GM12875 (cell line): Measurements from ENCODE around the gene PALM.
"Not testable (repeated sequence)": the region's sequence is repeated elsewhere in the genome, so short reads cannot be mapped to it uniquely, and the experiment has no call there.

Experiments
- H3K4me3 ChIP-seq: one replicate; pipeline ENCODE4 v1.5.1; 2011; ENCODE audit warnings: low read depth, low read length, control low read depth
- CTCF ChIP-seq: IDR thresholded peaks from 2 replicates; pipeline ENCODE4 v1.5.1; 2011; ENCODE audit warnings: low read depth, mild to moderate bottlenecking, control low read depth, inconsistent platforms, low read length, moderate library complexity, borderline replicate concordance; ENCODE audit not compliant: insufficient read depth

The PALM gene

GRCh38 chr19:664913-665443 lies 43.8 kb upstream of the PALM start:
- peak; percentile 92 for TF ChIP-seq CTCF
- no peak overlapping the region for H3K4me3 ChIP-seq

GRCh38 chr19:666985-667573 lies 41.7 kb upstream of the PALM start:
- not testable (repeated sequence) for H3K4me3 ChIP-seq

GRCh38 chr19:668675-669434 lies 39.9 kb upstream of the PALM start:
- not testable (repeated sequence) for H3K4me3 ChIP-seq

GRCh38 chr19:670609-671075 lies 38.1 kb upstream of the PALM start:
- H3K4me3 ChIP-seq: no peak overlapping the region

GRCh38 chr19:674282-675151 lies 34.2 kb upstream of the PALM start:
- no peak overlapping the region for H3K4me3 ChIP-seq
- TF ChIP-seq CTCF: no peak

More at GRCh38 chr19:670609-671075, 38.1 kb upstream of the PALM start:
- peak; percentile 35; the same call in 1 of the 2 replicates for TF ChIP-seq CTCF

- no peak for TF ChIP-seq CTCF
- peak overlapping the region; percentile 29 for H3K4me3 ChIP-seq
Observed at GRCh38 chr19:676007-676338, 32.8 kb upstream of the PALM start.

GRCh38 chr19:676339-677105 lies 32.2 kb upstream of the PALM start, which contains the start of gene FSTL3:
TSS of gene FSTL3 (plus strand) at chr19:676392. CDS start at chr19:676424, 32 bp downstream.
- no peak for TF ChIP-seq CTCF
- peak within 1 kb of the TSS; percentile 44 for H3K4me3 ChIP-seq
